Measurements from ENCODE around the gene SP110. TPM values are rescaled to one million over a fixed set of nuclear protein-coding genes. Genes with fewer than 3 reads are reported as not detected.

SP110 gene
- total and polyA plus RNA-seq, 2 of the 4 experiments (the other 2 are of a cell fraction): 9.3 to 10.2 TPM

Other genes starting within 250 kb of the SP110 start
- 0.56 and 0.90 TPM in 2 replicates for gene SLC16A14, start 151.1 kb downstream of the SP110 start, total RNA-seq (2012; rRNA removed)
- gene SLC16A14, start 151.1 kb downstream of the SP110 start, polyA plus RNA-seq (2012; rRNA removed): 0.49 and 0.79 TPM in 2 replicates
- 1.1 and 1.4 TPM in 2 replicates for gene SP140, start 5.8 kb upstream of the SP110 start, total RNA-seq (2012; rRNA removed)
- gene SP140, start 5.8 kb upstream of the SP110 start, polyA plus RNA-seq (2012; rRNA removed): 1.1 and 1.4 TPM in 2 replicates
- 5.4 and 9.2 TPM in 2 replicates for gene SP140L, start 107.2 kb upstream of the SP110 start, total RNA-seq (2012; rRNA removed)
- 9.5 and 11.2 TPM in 2 replicates for gene SP140L, start 107.2 kb upstream of the SP110 start, polyA plus RNA-seq (2012; rRNA removed)
- 69.0 and 82.5 TPM in 2 replicates for gene SP100, start 196.2 kb upstream of the SP110 start, total RNA-seq (2012; rRNA removed)
- 42.5 and 50.6 TPM in 2 replicates for gene SP100, start 196.2 kb upstream of the SP110 start, polyA plus RNA-seq (2012; rRNA removed)